ENCODE data around the gene PPP1R9B. TPM values are rescaled to one million over a fixed set of nuclear protein-coding genes. Genes with fewer than 3 reads are reported as not detected.

PPP1R9B gene
- total and polyA plus RNA-seq, 4 donors, result 0.90 to 26.1 (median 7.1) TPM

- no peaks in the 10 kb centered on the region for H3K27me3 ChIP-seq (ENCODE audit: control insufficient read depth in 4 of 4, insufficient read depth in 4 of 4, low read length in 3 of 4)
- no peaks in the 10 kb centered on the region for H3K4me1 ChIP-seq (ENCODE audit: control insufficient read depth in 4 of 4, insufficient read depth in 4 of 4, low read length in 3 of 4)
- no peak overlapping the region for H3K9ac ChIP-seq (ENCODE audit: low read depth in 1 of 2, low read length in 2 of 2)
- WGBS, result 86% methylated on average over 19 of the region's 19 CpGs
- no peak overlapping the region for H3K4me3 ChIP-seq (ENCODE audit: low read depth in 1 of 3, low read length in 3 of 3)
- no peaks in the 10 kb centered on the region for H3K36me3 ChIP-seq (ENCODE audit: control insufficient read depth in 4 of 4, insufficient read depth in 3 of 4, low read depth in 1 of 4, low read length in 3 of 4)
- no peak for TF ChIP-seq SP1 (IDR thresholded peaks at IDR 0.05)
- no peak for TF ChIP-seq FOXA2 (IDR thresholded peaks at IDR 0.05)
- TF ChIP-seq HNF4G (IDR thresholded peaks at IDR 0.05), result no peak
- no peak for TF ChIP-seq MAX (IDR thresholded peaks at IDR 0.05)
- TF ChIP-seq NR2F2 (IDR thresholded peaks at IDR 0.05), result no peak
- TF ChIP-seq TAF1 (conservative IDR thresholded peaks at IDR 0.05), result no peak
- H3K27ac ChIP-seq (ENCODE audit: low read depth in 1 of 2, low read length in 2 of 2), result no peak overlapping the region
- DNase-seq (ENCODE audit: low spot score), result no peak
- no peaks in the 10 kb centered on the region for H3K9me3 ChIP-seq (ENCODE audit: control insufficient read depth in 4 of 4, low read length in 3 of 4)
These were observed 62.5 kb downstream of the PPP1R9B start for GRCh38 chr17:50087912-50088405.

GRCh38 chr17:50087246-50087911 is 63.1 kb downstream of the PPP1R9B start:
- H3K27ac ChIP-seq (ENCODE audit: low read depth in 1 of 2, low read length in 2 of 2), result no peak overlapping the region
- H3K9me3 ChIP-seq (ENCODE audit: control insufficient read depth in 4 of 4, low read length in 3 of 4), result no peaks in the 10 kb centered on the region
- TF ChIP-seq FOXA2 (IDR thresholded peaks at IDR 0.05), result no peak
- peak; percentile 88 to 96 for TF ChIP-seq RAD21 (IDR thresholded peaks at IDR 0.05)
- peak; percentile 92 for TF ChIP-seq CTCF (IDR thresholded peaks at IDR 0.05; ENCODE audit: low read depth, low read length, missing input control)
- no peaks in the 10 kb centered on the region for H3K36me3 ChIP-seq (ENCODE audit: control insufficient read depth in 4 of 4, insufficient read depth in 3 of 4, low read depth in 1 of 4, low read length in 3 of 4)
- DNase-seq (ENCODE audit: low spot score), result peak; percentile 82
- no peak overlapping the region for H3K9ac ChIP-seq (ENCODE audit: low read depth in 1 of 2, low read length in 2 of 2)
- no peaks in the 10 kb centered on the region for H3K4me1 ChIP-seq (ENCODE audit: control insufficient read depth in 4 of 4, insufficient read depth in 4 of 4, low read length in 3 of 4)
- 36% methylated on average over 10 of the region's 10 CpGs for WGBS
- no peak overlapping the region for H3K4me3 ChIP-seq (ENCODE audit: low read depth in 1 of 3, low read length in 3 of 3)
- no peaks in the 10 kb centered on the region for H3K27me3 ChIP-seq (ENCODE audit: control insufficient read depth in 4 of 4, insufficient read depth in 4 of 4, low read length in 3 of 4)

Other genes with a start within 250 kb of the PPP1R9B start
- not detected for gene DLX4, start 181.5 kb downstream of the PPP1R9B start, total RNA-seq
- gene DLX4, start 181.5 kb downstream of the PPP1R9B start, polyA plus RNA-seq, result not detected
- gene DLX3, start 155.5 kb downstream of the PPP1R9B start, total RNA-seq, result not detected
- not detected for gene DLX3, start 155.5 kb downstream of the PPP1R9B start, polyA plus RNA-seq
- 1 to 10 TPM in 1 of 2 donors, under 1 TPM in 1; 0.79 to 4.4 TPM for gene ITGA3, start 94.6 kb downstream of the PPP1R9B start, total RNA-seq
- 1 to 10 TPM; 1.1 to 1.8 TPM for gene ITGA3, start 94.6 kb downstream of the PPP1R9B start, polyA plus RNA-seq
- gene PDK2, start 55.3 kb downstream of the PPP1R9B start, total RNA-seq, result 10 to 100 TPM in 1 of 2 donors, 1 to 10 TPM in 1; 8.6 to 24.5 TPM
- gene PDK2, start 55.3 kb downstream of the PPP1R9B start, polyA plus RNA-seq, result 10 to 100 TPM; 32.4 to 36.6 TPM
- under 1 TPM; 0.50 to 0.84 TPM for gene SAMD14, start 20.5 kb downstream of the PPP1R9B start, total RNA-seq
- under 1 TPM in 1 of 2 donors, not detected in 1; 0.67 TPM for gene SAMD14, start 20.5 kb downstream of the PPP1R9B start, polyA plus RNA-seq
- gene SGCA, start 15.3 kb upstream of the PPP1R9B start, total RNA-seq, result 1 to 10 TPM in 1 of 2 donors, not detected in 1; 1.3 TPM
- gene SGCA, start 15.3 kb upstream of the PPP1R9B start, polyA plus RNA-seq, result 1 to 10 TPM in 1 of 2 donors, under 1 TPM in 1; 0.31 to 1.2 TPM
- gene COL1A1, start 51.0 kb upstream of the PPP1R9B start, total RNA-seq, result 10 to 100 TPM; 15.3 to 72.5 TPM
- 10 to 100 TPM in 1 of 2 donors, 1 to 10 TPM in 1; 8.3 to 56.3 TPM for gene COL1A1, start 51.0 kb upstream of the PPP1R9B start, polyA plus RNA-seq
- gene TMEM92, start 123.8 kb upstream of the PPP1R9B start, total RNA-seq, result 1 to 10 TPM in 1 of 2 donors, under 1 TPM in 1; 0.05 to 2.8 TPM
- 10 to 100 TPM in 1 of 2 donors, 1 to 10 TPM in 1; 5.3 to 17.9 TPM for gene TMEM92, start 123.8 kb upstream of the PPP1R9B start, polyA plus RNA-seq
- gene XYLT2, start 195.4 kb upstream of the PPP1R9B start, total RNA-seq, result 10 to 100 TPM; 10.7 to 11.3 TPM
- gene XYLT2, start 195.4 kb upstream of the PPP1R9B start, polyA plus RNA-seq, result 1 to 10 TPM; 5.3 to 5.7 TPM
- gene MRPL27, start 222.5 kb upstream of the PPP1R9B start, total RNA-seq, result 10 to 100 TPM; 25.9 to 36.9 TPM
- gene MRPL27, start 222.5 kb upstream of the PPP1R9B start, polyA plus RNA-seq, result 10 to 100 TPM; 70.2 to 87.1 TPM
- gene EME1, start 222.6 kb upstream of the PPP1R9B start, total RNA-seq, result 1 to 10 TPM in 1 of 2 donors, under 1 TPM in 1; 0.08 to 3.4 TPM
- gene EME1, start 222.6 kb upstream of the PPP1R9B start, polyA plus RNA-seq, result under 1 TPM; 0.26 to 0.43 TPM
- 100 to 1,000 TPM in 1 of 2 donors, 10 to 100 TPM in 1; 58.2 to 136 TPM for gene LRRC59, start 246.8 kb upstream of the PPP1R9B start, total RNA-seq
- gene LRRC59, start 246.8 kb upstream of the PPP1R9B start, polyA plus RNA-seq, result 10 to 100 TPM; 21.4 to 93.1 TPM

All from liver (tissue), 9 donors.